HEK293T (cell line): ENCODE data around the gene ZDHHC4.

Source experiments
- BHLHE40 ChIP-seq: fragments of 450-650 bp; IDR thresholded peaks from 2 replicates; pipeline ENCODE4 v1.6.1; 2016; ENCODE audit warnings: mild to moderate bottlenecking, moderate library complexity, borderline replicate concordance
- CTBP1 ChIP-seq: fragments of 450-650 bp; IDR thresholded peaks from 2 replicates; pipeline ENCODE4 v1.6.1; 2016; ENCODE audit warnings: borderline replicate concordance
- ELF4 ChIP-seq: fragments of 450-650 bp; IDR thresholded peaks from 2 replicates; pipeline ENCODE4 v1.6.1; 2017; ENCODE audit warnings: antibody characterized with exemption
- FOXA1 ChIP-seq: fragments of 450-650 bp; IDR thresholded peaks from 2 replicates; pipeline ENCODE4 v1.6.1; 2016; ENCODE audit warnings: mild to moderate bottlenecking
- FOXK2 ChIP-seq: fragments of 450-650 bp; IDR thresholded peaks from 2 replicates; pipeline ENCODE4 v1.6.1; 2016; ENCODE audit warnings: mild to moderate bottlenecking
- HDGF ChIP-seq: fragments of 450-650 bp; IDR thresholded peaks from 2 replicates; pipeline ENCODE4 v1.6.1; 2017; ENCODE audit warnings: antibody characterized with exemption, borderline replicate concordance
- L3MBTL2 ChIP-seq: fragments of 450-650 bp; conservative IDR thresholded peaks from 2 replicates; pipeline ENCODE4 v1.6.1; 2016; ENCODE audit warnings: mild to moderate bottlenecking
- LEF1 ChIP-seq: fragments of 450-650 bp; IDR thresholded peaks from 2 replicates; pipeline ENCODE4 v1.6.1; 2017; ENCODE audit warnings: mild to moderate bottlenecking, borderline replicate concordance
- NFRKB ChIP-seq: fragments of 450-650 bp; IDR thresholded peaks from 2 replicates; pipeline ENCODE4 v1.6.1; 2016; ENCODE audit warnings: mild to moderate bottlenecking, moderate library complexity
- SP1 ChIP-seq: fragments of 450-650 bp; IDR thresholded peaks from 2 replicates; pipeline ENCODE4 v1.6.1; 2017
- SUZ12 ChIP-seq: fragments of 450-650 bp; IDR thresholded peaks from 2 replicates; pipeline ENCODE4 v1.6.1; 2016; ENCODE audit warnings: mild to moderate bottlenecking
- TARDBP ChIP-seq: fragments of 450-650 bp; IDR thresholded peaks from 2 replicates; pipeline ENCODE4 v1.6.1; 2016
- ZNF384 ChIP-seq: fragments of 450-650 bp; IDR thresholded peaks from 2 replicates; pipeline ENCODE4 v1.6.1; 2016

DNA sequence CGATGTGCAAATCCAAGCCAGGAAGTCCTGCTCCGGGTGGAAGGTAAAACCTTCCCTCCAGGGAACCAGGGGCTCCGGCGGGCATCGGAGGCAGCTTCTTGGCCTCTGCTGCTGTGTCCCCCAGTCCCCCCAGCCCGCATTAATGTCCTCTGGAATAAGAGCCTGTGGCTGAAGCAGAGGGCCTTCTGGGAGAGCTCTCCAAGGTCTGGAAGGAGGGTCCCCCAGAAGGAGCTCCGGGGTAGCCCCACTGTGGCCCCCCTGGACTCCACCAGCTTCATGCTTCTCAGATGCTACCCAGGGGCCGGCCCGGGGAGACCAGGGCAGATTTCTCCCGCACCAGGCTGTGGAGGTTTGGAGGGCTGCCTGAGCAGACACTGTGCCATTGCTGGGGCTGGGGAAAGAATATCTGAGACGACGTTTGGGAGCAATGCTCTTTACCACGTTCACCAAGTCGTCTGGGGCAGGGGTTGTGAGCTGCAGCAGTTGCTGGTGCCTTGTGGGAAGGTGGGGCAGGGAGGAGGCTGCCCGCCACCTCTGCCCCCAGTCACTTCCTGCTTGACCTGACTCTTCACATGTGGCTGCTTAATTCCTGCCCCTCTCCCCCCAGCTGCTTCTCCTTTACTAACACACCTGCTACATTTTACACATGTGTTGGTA is 46.5 kb downstream of the ZDHHC4 start:
- TF ChIP-seq HDGF, result no peak
- no peak for TF ChIP-seq CTBP1
- TF ChIP-seq SP1, result no peak
- TF ChIP-seq FOXK2, result no peak
- no peak for TF ChIP-seq TARDBP
- TF ChIP-seq SUZ12, result no peak
- TF ChIP-seq NFRKB, result no peak
- no peak for TF ChIP-seq BHLHE40
- no peak for TF ChIP-seq FOXA1
- TF ChIP-seq ZNF384, result no peak
- TF ChIP-seq L3MBTL2, result no peak
- TF ChIP-seq LEF1, result no peak
- no peak for TF ChIP-seq ELF4
